A549 (cell line): ENCODE data around the gene SLC13A5.

Source experiments
- CBX2 ChIP-seq: fragments of 200-600 bp; sonication (generic); IDR thresholded peaks from 2 replicates; pipeline ENCODE4 v1.6.1; 2016; ENCODE audit warnings: low read depth, mild to moderate bottlenecking, borderline replicate concordance
- CEBPB ChIP-seq, 2 experiments: fragments of >200 bp in 1 of 2; sonication (Bioruptor Twin) in 1 of 2; formaldehyde crosslinking in 1 of 2; IDR thresholded peaks; 2 replicates each; pipeline ENCODE4 v1.6.1; 2012 to 2016
- EP300 ChIP-seq, 2 experiments: fragments of >200 bp; sonication (Bioruptor Twin); formaldehyde crosslinking; IDR thresholded peaks; 2 replicates in 1 of 2; 3 replicates in 1 of 2; pipeline ENCODE4 v1.6.1; 2016 to 2017
- JUNB ChIP-seq: fragments of >200 bp; sonication (Bioruptor Twin); formaldehyde crosslinking; IDR thresholded peaks from 2 replicates; pipeline ENCODE4 v1.6.1; 2016
- MYC ChIP-seq: IDR thresholded peaks from 2 replicates; pipeline ENCODE4 v1.6.1; 2012; ENCODE audit warnings: mild to moderate bottlenecking, inconsistent platforms, low read length, improper control_type of control experiment, borderline replicate concordance
- POLR2A ChIP-seq: IDR thresholded peaks from 2 replicates; pipeline ENCODE4 v1.6.1; 2012; ENCODE audit warnings: mild to moderate bottlenecking, low read length
- REST ChIP-seq: fragments of 200-600 bp; sonication (generic); IDR thresholded peaks from 2 replicates; pipeline ENCODE4 v1.6.1; 2016; ENCODE audit warnings: antibody characterized with exemption, mild to moderate bottlenecking, moderate library complexity
- ZSCAN20 ChIP-seq: fragments of 250-450 bp; sonication (Bioruptor Pico); IDR thresholded peaks from 2 replicates; pipeline ENCODE4 v1.8.0; 2022; ENCODE audit warnings: mild to moderate bottlenecking, moderate library complexity
- TF ChIP-seq, protein P1 (sequence below): fragments of 150-350 bp; IDR thresholded peaks from 2 replicates; pipeline ENCODE4 v1.6.1; 2014; ENCODE audit warnings: low read depth, mild to moderate bottlenecking, low read length

- TF ChIP-seq POLR2A = no peak
- TF ChIP-seq, protein P1, sequence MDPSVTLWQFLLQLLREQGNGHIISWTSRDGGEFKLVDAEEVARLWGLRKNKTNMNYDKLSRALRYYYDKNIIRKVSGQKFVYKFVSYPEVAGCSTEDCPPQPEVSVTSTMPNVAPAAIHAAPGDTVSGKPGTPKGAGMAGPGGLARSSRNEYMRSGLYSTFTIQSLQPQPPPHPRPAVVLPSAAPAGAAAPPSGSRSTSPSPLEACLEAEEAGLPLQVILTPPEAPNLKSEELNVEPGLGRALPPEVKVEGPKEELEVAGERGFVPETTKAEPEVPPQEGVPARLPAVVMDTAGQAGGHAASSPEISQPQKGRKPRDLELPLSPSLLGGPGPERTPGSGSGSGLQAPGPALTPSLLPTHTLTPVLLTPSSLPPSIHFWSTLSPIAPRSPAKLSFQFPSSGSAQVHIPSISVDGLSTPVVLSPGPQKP = no peak
- no peak for TF ChIP-seq MYC
- no peak for TF ChIP-seq REST
- no peak for TF ChIP-seq JUNB
- TF ChIP-seq EP300 (IDR thresholded peaks at IDR 0.05) = no peak
- no peak for TF ChIP-seq CEBPB (IDR thresholded peaks at IDR 0.05)
- no peak for TF ChIP-seq ZSCAN20 (CRISPR knock-in tag)
- TF ChIP-seq CBX2 = no peak
Measured at GRCh38 chr17:6670571-6670970, 42.6 kb downstream of the SLC13A5 start.
